ENCODE measurements around the gene TMEM256. TPM values are rescaled to one million over a fixed set of nuclear protein-coding genes. Genes with fewer than 3 reads are reported as not detected.

Gene TMEM256
- total RNA-seq, 4 donors from 2014 or later = 10.0 to 129 (median 85.6) TPM

GRCh38 chr17:7398612-7399011, 5.3 kb downstream of the TMEM256 start:
- no peaks in the 10 kb centered on the region for H3K9me3 ChIP-seq
- intact Hi-C loops (cut with DNase I; ENCODE audit: low total_unique reads) = no loop called here
- no peaks in the 10 kb centered on the region for H3K27me3 ChIP-seq
- DNase-seq = no peak
- no peak overlapping the region for H3K27ac ChIP-seq
- peaks cover 20 to 27% (median 25%) of the 10 kb centered on the region in 4 donors for H3K4me1 ChIP-seq
- in situ Hi-C loops (cut with MboI; ENCODE audit: low pct_ligation_motif_present in 1 of 4, low pct_unique_long_range_greater_than_20kb in 1 of 4, low sequenced_read_pairs in 3 of 4) = no loop called here
- 79 to 83% methylated on average over 2 of the region's 2 CpGs for WGBS, 2 donors (ENCODE audit: low coverage in 1 of 2)
- TF ChIP-seq POLR2A (IDR thresholded peaks at IDR 0.05) = no peak
- H3K4me3 ChIP-seq = no peak overlapping the region
- H3K36me3 ChIP-seq = no peaks in the 10 kb centered on the region

GRCh38 chr17:7396147-7396546, 7.8 kb downstream of the TMEM256 start:
- Histone ChIP-seq H3K27ac (no peak overlapping the region), H3K36me3 (no peaks in the 10 kb centered on the region), H3K4me1 (peaks cover 11 to 22% (median 17%) of the 10 kb centered on the region in 4 donors), H3K4me3 (no peak overlapping the region), H3K9me3 (no peaks in the 10 kb centered on the region), H3K27me3 (no peaks in the 10 kb centered on the region)
- intact Hi-C loops (cut with DNase I; ENCODE audit: low total_unique reads) = no loop called here
- in situ Hi-C loops (cut with MboI; ENCODE audit: low pct_ligation_motif_present in 1 of 4, low pct_unique_long_range_greater_than_20kb in 1 of 4, low sequenced_read_pairs in 3 of 4) = no loop called here
- DNase-seq = no peak
- WGBS, 2 donors (ENCODE audit: low coverage in 1 of 2) = 80 to 96% methylated on average over 3 to 4 of the region's 4 CpGs
- TF ChIP-seq EP300 (IDR thresholded peaks at IDR 0.05; ENCODE audit: low read depth) = no peak
- no peak for TF ChIP-seq POLR2AphosphoS5 (IDR thresholded peaks at IDR 0.05)
- TF ChIP-seq CTCF (IDR thresholded peaks at IDR 0.05) = no peak
- TF ChIP-seq POLR2A (IDR thresholded peaks at IDR 0.05) = no peak

- Histone ChIP-seq H3K27me3 (no peaks in the 10 kb centered on the region), H3K4me3 (peak within 1 kb of the TSS; percentile 59 to 91 (median 77)), H3K9me3 (no peaks in the 10 kb centered on the region), H3K36me3 (no peaks in the 10 kb centered on the region), H3K4me1 (peaks cover 11 to 22% (median 17%) of the 10 kb centered on the region in 4 donors), H3K27ac (peak within 1 kb of the TSS; percentile 90 to 98 (median 94))
- intact Hi-C loops (cut with DNase I; ENCODE audit: low total_unique reads) = no loop called here
- 2% methylated on average over 17 of the region's 71 CpGs; no CpG with 5 or more reads in 1 of the 2 donors for WGBS, 2 donors (ENCODE audit: low coverage in 1 of 2)
- DNase-seq = peak; percentile 90
- in situ Hi-C loops (cut with MboI; ENCODE audit: low pct_ligation_motif_present in 1 of 4, low pct_unique_long_range_greater_than_20kb in 1 of 4, low sequenced_read_pairs in 3 of 4) = no loop called here
- peak; percentile 76 for TF ChIP-seq POLR2A (IDR thresholded peaks at IDR 0.05)
- no peak for TF ChIP-seq EP300 (IDR thresholded peaks at IDR 0.05; ENCODE audit: low read depth)
- peak; percentile 24 to 77 (median 36) for TF ChIP-seq CTCF (IDR thresholded peaks at IDR 0.05)
- peak; percentile 89 to 94 (median 93) for TF ChIP-seq POLR2AphosphoS5 (IDR thresholded peaks at IDR 0.05)
Observed at GRCh38 chr17:7394452-7395191, 9.3 kb downstream of the TMEM256 start, which contains the start of gene PLSCR3. Gene PLSCR3, minus strand, starts transcription at chr17:7394525. Its CDS starts 415 bp downstream, at chr17:7394110.

GRCh38 chr17:7393613-7394451, 10.1 kb downstream of the TMEM256 start:
- intact Hi-C loops (cut with DNase I; ENCODE audit: low total_unique reads) = no loop called here
- in situ Hi-C loops (cut with MboI; ENCODE audit: low pct_ligation_motif_present in 1 of 4, low pct_unique_long_range_greater_than_20kb in 1 of 4, low sequenced_read_pairs in 3 of 4) = no loop called here
- WGBS, 2 donors (ENCODE audit: low coverage in 1 of 2) = 9% methylated on average over 39 of the region's 48 CpGs; no CpG with 5 or more reads in 1 of the 2 donors
- peak; percentile 51 for DNase-seq
- peak overlapping the region; percentile 90 to 98 (median 94) for H3K27ac ChIP-seq
- TF ChIP-seq POLR2AphosphoS5 (IDR thresholded peaks at IDR 0.05) (no peak), EP300 (IDR thresholded peaks at IDR 0.05; ENCODE audit: low read depth) (no peak), POLR2A (IDR thresholded peaks at IDR 0.05) (no peak), CTCF (IDR thresholded peaks at IDR 0.05) (no peak)
- peaks cover 11 to 22% (median 17%) of the 10 kb centered on the region in 4 donors for H3K4me1 ChIP-seq
- H3K36me3 ChIP-seq = no peaks in the 10 kb centered on the region
- no peaks in the 10 kb centered on the region for H3K9me3 ChIP-seq
- H3K4me3 ChIP-seq = peak overlapping the region; percentile 59 to 91 (median 77)
- no peaks in the 10 kb centered on the region for H3K27me3 ChIP-seq

Measured in transverse colon (tissue), 4 donors.